ENCODE measurements around the gene STAMBP.

DNA sequence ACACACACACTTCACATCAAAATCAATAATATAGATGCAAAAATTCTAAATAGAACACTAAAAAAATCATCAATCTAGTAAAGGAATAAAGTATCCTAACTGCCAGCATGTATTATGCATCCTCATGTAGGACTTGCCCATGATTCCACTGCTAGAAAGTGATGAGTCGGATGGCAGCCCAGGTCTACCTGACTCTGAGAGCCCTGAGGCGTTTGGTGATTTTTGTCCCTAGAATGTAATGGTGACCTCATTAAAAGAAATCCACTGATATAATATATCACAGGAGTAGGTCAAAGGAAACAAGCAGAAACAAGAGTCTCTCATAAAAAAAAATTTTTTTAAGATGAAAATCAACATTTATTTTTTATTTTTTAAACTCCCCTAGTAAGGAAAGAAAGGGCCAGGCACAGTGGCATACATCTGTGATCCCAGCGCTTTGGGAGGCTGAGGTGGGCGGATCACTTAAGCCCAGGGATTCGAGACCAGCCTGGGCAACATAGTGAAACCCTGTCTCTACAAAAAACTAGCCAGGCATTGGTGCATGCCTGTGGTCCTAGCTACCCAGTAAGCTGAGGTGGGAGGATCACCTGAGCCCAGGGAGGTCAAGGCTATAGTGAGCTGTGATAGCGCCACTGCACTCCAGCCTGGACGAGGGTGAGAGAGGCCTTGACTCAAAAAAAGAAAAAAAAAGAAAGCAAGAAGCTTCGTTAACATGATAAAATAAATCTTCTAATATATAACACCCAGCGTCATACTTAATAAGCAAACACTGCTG is 39.6 kb downstream of the STAMBP start:
- no peak for TF ChIP-seq EZH2 (IDR thresholded peaks at IDR 0.05; ENCODE audit: borderline replicate concordance, low read depth, low read length, severe bottlenecking)
- no peak for TF ChIP-seq POLR2A (IDR thresholded peaks at IDR 0.05; ENCODE audit: low read depth, low read length)
